Epithelial cell of proximal tubule (primary cell): Measurements from ENCODE around the gene SPDEF. TPM values are rescaled to one million over a fixed set of nuclear protein-coding genes. Genes with fewer than 3 reads are reported as not detected.

Experiments
- DNase-seq: peaks from one replicate; pipeline ENCODE4 v3.0.0-alpha.2; 2011; ENCODE audit warnings: low read depth
- H3K4me3 ChIP-seq: 2 replicates; pipeline ENCODE4 v1.5.1; 2011; ENCODE audit warnings: low read depth, mild to moderate bottlenecking, low read length
- total RNA-seq: library from RNA; depleted of rRNA; stranded (reverse); fragments of >200 nt; gene quantifications from 2 replicates; pipeline ENCODE4 v1.2.3, GENCODE V29; 2015
- TF ChIP-seq, protein P1 (sequence below): conservative IDR thresholded peaks from 2 replicates; pipeline ENCODE4 v1.5.1; 2012; ENCODE audit warnings: low read depth, mild to moderate bottlenecking, low read length

SPDEF gene
- total RNA-seq, 1 donor from 2014 or later: not detected

DNA sequence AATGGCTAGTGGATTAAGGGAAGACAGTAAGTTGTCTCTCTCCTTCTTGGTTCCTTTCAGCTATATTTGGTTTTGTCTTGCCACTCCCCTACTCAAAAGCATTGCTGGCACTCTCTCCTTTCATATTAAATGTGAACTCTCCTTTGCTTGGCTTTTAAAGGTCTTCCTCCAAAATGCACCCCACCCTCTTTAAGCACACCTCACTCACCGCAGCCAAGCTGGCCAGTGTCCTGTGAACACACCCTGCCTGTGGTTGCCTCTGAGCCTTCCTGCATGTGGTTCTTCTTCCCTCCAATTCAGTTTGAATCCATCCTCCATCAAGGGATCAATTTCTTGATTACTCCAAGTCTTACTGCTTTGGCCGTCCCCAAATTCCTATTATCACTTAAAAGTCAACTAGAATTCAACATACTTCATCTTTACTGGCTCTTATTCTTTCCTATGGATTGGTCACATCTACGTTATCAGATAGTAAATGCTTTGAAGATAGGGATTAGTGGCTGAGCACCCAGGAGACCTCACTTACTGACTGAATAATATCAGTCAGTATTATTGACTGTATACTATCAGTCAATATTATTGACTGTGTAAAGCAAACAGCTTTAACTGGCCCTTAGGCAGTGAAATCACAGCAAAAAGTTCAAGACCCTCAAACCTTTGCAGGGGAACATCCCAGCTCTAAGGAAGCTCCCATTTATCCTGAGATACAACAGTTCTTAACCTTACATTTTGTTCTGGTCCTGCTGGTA, 41.6 kb upstream of the SPDEF start:
- H3K4me3 ChIP-seq: no peak overlapping the region
- no peak for DNase-seq
- TF ChIP-seq, protein P1, sequence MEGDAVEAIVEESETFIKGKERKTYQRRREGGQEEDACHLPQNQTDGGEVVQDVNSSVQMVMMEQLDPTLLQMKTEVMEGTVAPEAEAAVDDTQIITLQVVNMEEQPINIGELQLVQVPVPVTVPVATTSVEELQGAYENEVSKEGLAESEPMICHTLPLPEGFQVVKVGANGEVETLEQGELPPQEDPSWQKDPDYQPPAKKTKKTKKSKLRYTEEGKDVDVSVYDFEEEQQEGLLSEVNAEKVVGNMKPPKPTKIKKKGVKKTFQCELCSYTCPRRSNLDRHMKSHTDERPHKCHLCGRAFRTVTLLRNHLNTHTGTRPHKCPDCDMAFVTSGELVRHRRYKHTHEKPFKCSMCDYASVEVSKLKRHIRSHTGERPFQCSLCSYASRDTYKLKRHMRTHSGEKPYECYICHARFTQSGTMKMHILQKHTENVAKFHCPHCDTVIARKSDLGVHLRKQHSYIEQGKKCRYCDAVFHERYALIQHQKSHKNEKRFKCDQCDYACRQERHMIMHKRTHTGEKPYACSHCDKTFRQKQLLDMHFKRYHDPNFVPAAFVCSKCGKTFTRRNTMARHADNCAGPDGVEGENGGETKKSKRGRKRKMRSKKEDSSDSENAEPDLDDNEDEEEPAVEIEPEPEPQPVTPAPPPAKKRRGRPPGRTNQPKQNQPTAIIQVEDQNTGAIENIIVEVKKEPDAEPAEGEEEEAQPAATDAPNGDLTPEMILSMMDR: no peak

DNA sequence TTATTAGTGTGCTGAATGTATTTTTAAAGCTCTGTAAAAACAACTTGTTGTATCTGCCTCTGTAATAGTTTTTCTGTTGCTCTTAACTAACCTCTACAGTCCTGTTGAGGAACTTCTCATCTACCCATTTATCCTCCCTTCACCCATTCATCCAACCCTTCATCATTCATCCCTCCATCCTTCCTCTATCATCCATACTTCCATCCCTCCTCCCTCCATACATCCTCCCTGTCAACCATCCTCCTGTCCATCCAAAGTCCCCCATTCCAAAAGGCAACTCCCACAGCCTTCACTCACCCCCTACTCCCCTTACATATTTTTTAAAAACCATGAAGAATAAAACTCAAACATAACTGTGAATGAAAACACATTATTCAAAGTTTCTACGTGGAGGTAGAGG, 40.7 kb upstream of the SPDEF start:
- TF ChIP-seq, protein P1: no peak
- H3K4me3 ChIP-seq: no peak overlapping the region
- DNase-seq: no peak

DNA sequence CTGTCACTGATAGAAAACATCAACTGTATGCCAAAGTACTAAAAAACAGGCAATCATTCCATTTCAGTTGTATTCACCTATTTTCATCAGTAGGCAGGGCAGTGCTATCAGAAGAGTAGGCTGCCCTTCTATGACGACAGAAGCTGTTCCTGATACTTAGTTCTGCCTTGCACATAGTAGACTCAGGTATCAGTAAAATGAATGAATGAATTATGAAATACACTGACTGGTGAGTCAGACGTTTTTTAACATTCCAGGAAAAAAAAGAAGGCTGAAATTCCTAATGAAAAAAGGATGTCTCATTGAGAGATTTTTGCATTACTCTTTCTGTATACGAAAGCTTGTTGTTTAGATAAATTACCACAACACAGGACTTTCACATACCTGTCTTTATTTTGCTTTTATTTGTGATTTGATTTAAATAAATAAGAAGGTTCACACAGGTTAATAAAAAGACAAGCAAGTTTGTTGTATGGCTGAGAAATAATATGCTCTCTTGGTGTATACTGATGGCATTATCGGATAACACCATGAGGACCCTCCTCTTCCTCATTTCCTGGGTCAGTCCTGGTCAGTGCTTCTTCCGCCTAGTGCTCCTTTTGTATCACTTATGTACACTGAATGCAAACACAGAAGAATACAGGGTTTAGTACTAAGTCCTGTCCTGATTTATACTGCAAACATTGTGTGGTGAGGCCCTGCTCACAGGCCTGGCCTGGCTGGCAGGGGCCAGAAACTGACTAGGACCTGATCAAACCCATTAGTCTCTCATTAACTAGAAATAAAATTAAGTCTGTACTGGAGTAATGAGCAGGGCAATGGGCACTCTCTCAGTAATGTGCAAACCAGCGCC, 39.4 kb upstream of the SPDEF start:
- no peak overlapping the region for H3K4me3 ChIP-seq
- TF ChIP-seq, protein P1: no peak
- DNase-seq: no peak

DNA sequence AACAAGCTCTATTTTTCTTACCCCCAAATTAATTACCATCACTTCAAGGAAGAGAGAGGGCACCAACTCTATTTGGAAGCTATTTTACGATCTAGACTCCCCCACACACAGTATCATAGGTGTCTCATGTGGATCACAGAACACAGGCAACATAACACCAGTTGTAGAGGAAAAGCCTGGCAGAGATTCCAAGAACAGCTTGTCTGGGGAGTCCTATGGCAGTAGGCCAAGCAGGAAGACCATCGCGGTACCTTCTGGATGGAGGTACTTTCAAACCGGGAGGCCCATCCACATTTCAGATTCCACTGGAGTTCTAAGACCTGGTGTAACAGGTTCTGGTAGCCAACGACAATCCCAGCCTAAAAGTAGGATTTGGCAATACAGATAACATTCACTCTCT, 37.6 kb upstream of the SPDEF start:
- DNase-seq: no peak
- H3K4me3 ChIP-seq: no peak overlapping the region
- TF ChIP-seq, protein P1: no peak

DNA sequence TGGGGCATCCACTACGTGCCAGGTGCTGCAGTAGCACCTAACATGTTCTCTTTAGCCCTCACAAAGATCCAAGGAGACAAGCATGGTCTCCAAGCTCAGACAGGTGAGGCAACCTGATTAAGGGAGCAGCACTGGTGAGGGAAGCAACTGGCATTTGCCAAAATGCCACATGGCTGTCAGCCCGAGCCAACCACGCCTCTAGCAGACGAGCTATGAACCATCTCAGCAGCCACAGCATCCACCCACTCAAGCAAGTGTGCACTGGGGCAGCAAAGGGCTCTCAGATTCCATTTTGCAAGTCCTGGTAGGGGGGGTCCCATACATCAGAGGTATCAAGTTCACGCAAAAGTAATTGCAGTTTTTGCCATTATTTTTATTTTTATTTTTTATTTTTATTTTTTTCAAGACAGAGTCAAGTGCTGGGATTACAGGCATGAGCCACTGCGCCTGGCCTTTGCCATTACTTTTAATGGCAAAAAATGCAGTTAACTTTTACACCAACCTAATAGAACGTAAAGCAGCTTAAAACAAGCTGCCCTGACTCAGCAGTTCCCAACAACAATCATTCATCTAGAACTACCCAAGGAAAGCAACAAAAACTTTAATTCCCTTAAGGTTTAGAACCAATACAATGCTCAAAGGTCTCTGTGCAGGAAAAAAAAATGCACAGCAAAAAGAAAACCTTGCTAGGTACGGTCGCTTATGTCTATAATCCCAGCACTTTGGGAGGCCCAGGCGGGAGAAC, 36.3 kb upstream of the SPDEF start:
- TF ChIP-seq, protein P1: no peak
- no peak for DNase-seq
- H3K4me3 ChIP-seq: no peak overlapping the region

DNA sequence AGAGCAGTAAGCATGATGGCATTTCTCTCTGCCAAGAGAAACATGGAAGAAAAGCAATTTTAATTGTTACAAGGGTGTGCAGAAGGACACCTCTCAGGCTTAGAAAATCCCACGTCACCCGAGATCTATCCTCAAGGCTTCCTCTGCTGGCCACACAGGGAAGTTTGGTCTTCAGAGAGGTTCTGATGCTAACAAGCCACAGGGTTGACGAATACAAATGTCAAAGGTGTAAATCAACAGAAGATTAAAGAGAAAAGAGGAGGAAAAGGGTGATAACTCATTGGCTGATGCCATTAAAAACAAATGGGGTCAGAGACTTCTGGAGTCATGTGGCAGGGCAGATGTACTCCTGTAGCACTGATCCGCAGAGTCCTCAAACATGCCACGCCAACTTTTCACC, 33.6 kb upstream of the SPDEF start:
- DNase-seq: no peak
- H3K4me3 ChIP-seq: no peak overlapping the region
- TF ChIP-seq, protein P1: no peak
